HG02870 (cell line): ENCODE measurements around the gene MYH15.

Source experiments
- ATAC-seq: cut with Tn5 transposase; IDR thresholded peaks from one replicate; pipeline ENCODE4 v1.9.1; 2021; ENCODE audit warnings: mild to moderate bottlenecking, moderate library complexity; ENCODE audit not compliant: unreplicated experiment

MYH15 gene

DNA sequence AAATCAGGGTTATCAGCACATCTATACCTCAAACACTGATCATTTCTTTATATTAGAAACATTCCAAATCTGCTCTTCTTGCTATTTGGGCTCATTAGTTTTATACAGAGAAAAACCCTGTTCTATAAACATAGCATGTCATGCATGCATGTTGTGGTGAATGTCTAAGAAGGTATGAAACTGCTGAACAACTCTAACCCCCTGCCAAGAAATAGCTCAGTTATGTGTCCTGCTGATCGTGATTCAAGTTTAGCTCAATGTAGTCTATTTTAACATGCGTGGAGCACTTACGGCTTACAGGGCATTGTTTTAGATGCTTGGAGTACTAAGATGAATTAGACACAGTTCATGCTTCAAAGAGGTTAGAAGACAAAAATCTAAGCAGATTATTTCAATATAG lies 35.8 kb downstream of the MYH15 start:
- ATAC-seq = no peak

- no peak for ATAC-seq
These were observed 36.7 kb downstream of the MYH15 start for GRCh38 chr3:108473711-108474110.

- ATAC-seq = no peak
These were observed 38.3 kb downstream of the MYH15 start for GRCh38 chr3:108472001-108472591.

DNA sequence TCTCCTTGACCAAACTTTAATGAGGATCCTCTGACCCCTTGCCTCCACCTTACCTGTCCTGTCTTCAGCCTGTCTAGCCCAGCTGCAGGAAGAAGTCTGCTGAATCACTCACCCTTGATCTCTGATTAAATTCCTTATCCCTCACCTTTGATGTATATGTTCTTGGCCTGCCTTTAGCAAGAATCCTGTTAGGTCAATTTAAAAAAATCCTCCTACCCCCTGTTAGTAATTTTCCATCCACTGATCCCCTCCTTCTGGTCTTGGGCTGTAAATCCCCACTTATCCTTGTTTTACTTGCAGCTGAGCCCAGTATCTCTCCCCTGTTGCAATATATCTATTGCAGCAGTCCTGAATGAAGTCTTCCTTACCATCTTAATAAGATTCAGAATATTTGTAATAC lies 39.0 kb downstream of the MYH15 start:
- no peak for ATAC-seq

GRCh38 chr3:108469126-108469525 lies 41.3 kb downstream of the MYH15 start:
- ATAC-seq = no peak

DNA sequence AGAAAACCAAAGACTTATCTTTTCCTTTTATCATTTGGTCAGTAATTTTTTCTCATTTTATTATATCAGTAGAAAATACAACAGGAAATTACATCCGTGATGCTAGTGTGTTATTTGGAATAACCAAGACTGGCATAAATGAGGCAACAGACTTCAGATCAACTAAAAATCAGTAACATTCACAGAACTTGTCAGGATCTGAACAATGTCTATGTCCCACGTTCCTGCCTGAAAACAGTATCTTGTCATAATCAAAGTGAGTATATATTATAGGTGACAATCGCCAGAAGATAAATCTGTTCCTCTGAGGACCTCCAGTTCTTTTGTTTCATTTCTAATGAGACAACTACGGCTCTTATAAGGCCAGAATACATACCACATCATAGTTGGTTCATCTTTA lies 41.8 kb downstream of the MYH15 start:
- no peak for ATAC-seq

- no peak for ATAC-seq
These were observed 47.5 kb downstream of the MYH15 start for GRCh38 chr3:108462899-108463298.

DNA sequence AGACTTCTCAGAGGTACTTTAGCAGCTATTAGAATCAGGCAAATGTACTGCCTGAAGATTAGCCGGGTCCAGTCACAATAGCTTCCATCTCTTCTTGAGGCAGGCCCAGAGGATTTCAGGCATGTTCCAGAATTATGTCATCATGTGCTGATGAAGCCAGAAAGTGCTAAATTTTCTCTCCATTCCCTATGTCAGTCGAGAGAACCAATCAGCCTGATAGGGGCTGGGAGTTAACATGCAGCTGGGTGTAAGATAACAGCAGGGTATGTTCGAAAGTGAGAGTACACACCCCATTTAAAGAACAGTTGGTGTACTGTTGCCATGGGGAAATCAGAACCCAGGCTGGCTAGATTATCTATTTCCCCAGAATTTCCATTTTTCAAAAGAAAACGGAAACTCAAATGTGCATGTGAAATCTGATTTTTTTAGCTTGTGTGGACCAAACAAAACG lies 48.7 kb downstream of the MYH15 start:
- ATAC-seq = peak; percentile 88

- ATAC-seq = no peak
These were observed 51.2 kb downstream of the MYH15 start for GRCh38 chr3:108459225-108459624.

DNA sequence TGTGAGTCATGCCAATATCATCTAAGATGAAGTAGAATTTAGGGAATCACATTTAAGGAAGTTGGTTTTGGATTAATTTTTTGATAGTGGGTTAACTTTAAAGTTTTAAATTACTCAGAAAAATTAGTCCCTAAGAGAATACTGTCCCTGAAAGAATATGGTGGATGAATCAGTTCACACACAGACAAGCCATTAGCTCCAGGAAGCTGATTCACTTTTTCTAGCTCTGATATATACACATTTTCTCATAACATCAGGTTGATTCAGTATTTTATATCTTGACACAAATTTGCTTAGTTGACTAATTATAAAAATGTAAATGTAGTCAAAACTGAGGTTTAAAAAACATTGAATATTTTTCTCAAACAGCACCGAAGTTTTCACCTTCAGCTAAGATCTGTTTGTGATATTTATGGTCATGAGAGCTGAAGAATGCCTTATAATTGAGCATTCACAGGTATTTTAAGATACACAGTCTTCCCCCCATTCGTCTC lies 55.1 kb downstream of the MYH15 start:
- ATAC-seq = no peak

DNA sequence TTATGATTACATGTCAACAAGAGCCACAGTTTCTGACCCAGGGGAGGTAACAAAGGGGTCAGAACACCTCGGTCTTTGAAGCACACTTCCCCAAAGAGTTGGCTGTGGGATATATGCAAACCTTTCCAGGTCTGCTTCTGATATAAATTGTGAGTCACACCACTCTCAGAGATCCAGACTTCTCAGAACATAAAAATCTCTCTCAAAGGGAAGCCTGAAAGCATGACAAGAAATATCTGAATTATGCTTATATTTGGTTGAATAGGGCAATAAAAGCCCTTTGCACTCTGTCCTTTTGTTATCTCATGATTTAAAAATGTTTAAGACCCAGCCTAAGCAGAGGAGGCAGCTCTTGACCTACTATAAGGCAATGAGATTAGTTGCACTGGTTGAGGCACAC lies 56.8 kb downstream of the MYH15 start:
- no peak for ATAC-seq

GRCh38 chr3:108450444-108450843 lies 60.0 kb downstream of the MYH15 start:
- no peak for ATAC-seq

DNA sequence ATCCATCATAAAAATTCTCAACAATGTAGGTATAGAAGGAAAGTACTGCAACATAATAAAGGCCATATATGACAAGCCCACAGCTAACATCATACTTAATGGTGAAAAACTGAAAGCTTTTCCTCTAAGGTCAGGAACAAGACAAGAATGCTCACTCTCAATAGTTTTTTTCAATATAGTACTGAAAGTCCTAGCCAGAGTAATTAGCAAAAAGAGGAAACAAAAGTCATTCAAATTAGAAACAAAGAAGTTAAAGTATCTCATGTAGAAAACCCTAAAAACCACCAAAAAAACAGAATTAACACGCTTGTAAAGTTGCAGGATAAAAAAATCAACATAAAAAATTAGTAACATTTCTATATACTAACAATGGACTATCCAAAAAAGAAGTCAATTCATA lies 61.8 kb downstream of the MYH15 start:
- ATAC-seq = peak; percentile 70

DNA sequence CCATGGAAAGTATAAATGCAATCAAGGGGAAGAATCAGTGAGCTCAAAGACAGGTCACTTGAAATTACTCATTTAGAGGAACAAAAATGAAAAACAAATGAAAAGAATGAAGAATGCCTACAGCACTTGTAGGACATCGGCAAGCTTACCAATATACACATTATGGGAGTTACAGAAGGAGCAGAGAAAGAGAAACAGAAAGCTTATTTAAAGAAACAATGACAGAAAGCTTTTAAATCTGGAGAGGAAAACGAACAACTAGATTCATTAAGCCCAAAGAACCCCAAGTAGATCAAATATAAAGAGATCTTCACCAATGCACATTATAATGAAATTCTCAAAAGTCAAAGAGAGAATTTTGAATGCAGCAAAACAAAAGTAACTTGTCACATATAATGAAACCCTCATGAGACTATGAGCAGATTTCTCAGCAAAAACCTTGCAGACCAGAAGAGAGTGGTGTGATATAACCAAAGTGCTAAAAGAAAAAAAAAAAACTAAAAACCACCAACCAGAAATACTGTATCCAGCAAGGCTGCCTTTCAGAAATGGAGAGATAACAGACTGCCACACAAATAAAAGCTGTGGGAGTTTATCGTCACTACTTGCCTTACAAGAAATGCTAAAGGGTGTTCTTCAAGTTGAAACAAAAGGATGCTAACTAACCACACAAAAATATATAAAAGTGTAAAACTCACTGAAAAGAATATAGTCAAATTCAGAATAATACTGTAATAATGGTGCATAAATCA lies 63.1 kb downstream of the MYH15 start:
- no peak for ATAC-seq

GRCh38 chr3:108442281-108442680 lies 68.1 kb downstream of the MYH15 start:
- ATAC-seq = no peak

- no peak for ATAC-seq
These were observed 68.9 kb downstream of the MYH15 start for GRCh38 chr3:108441518-108441917.

DNA sequence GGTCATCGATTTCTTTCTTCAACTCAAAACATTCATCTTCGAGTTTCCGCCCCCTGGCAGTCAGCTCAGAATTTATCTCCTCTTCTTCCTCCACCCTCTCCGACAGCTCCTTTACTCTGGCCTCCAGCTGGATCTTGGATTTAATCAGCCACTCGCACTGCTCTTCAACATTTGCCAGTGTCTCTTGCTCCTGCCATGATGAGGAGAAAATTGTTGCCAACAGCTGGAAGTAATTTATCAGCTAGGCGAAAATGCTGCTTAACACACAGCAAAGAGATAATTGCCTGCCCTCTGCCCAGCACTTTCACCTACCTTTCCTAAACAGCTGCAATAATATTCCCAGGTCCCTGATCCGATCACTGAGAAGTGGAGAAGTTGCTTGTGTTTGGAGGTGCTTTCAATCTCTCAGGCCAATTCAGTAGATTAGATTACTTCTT lies 69.3 kb downstream of the MYH15 start:
- ATAC-seq = no peak

DNA sequence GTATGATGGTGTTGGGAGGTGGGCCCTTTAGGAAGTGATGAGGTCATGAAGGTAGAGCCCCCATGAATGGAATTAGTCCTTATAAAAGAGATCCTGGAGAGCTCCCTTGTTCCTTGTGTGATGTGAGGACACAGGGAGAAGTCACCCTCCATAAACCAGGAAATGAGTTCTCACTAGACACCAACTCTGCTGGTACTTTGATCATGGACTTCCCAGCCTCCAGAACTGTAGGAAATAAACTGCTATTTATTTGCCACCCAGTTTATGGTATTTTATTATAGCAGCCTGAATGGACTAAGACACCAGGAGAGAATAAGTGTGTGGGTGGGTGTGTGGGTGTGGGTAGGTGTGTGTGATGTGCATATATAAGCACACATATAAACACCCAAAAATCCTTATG lies 71.9 kb downstream of the MYH15 start:
- ATAC-seq = no peak

- no peak for ATAC-seq
These were observed 73.0 kb downstream of the MYH15 start for GRCh38 chr3:108437439-108437838.

- ATAC-seq = no peak
These were observed 76.5 kb downstream of the MYH15 start for GRCh38 chr3:108433928-108434327.

GRCh38 chr3:108432431-108432830 lies 78.0 kb downstream of the MYH15 start:
- no peak for ATAC-seq

DNA sequence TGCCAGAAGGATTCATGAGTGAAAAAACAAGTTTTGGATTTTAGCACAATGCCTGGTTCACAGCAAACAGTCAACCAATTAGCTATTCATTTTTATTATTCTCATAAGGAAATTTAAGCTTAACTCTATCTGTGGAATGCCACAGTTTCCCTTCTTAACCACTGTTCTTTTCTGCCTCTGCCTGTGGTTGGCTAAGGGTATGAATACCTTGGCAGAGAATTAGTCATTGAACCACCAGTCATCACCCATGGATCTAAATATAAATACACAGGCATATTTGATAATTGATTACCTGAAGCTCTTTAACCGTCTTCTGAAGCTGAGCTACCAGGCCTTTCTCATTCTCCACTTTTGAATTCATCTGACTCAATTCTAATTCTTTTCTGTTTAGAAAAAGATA lies 79.9 kb downstream of the MYH15 start:
- ATAC-seq = no peak
